HG03025 (cell line): Measurements from ENCODE around the gene ZFAND4.
"Not testable (repeated sequence)": the region's sequence is repeated elsewhere in the genome, so short reads cannot be mapped to it uniquely, and the experiment has no call there.

Experiments
- ATAC-seq: cut with Tn5 transposase; IDR thresholded peaks from one replicate; pipeline ENCODE4 v1.9.1; 2021; ENCODE audit warnings: mild to moderate bottlenecking, moderate library complexity; ENCODE audit not compliant: unreplicated experiment, low FRiP score

The ZFAND4 gene

GRCh38 chr10:45672181-45673073, at the start of gene ZFAND4:
Gene ZFAND4, minus strand, starts transcription at chr10:45672772. Its CDS starts 9,047 bp downstream, at chr10:45663725.
- ATAC-seq, result peak; percentile 95

GRCh38 chr10:45721503-45721902, 48.9 kb upstream of the ZFAND4 start:
- ATAC-seq, result not testable (repeated sequence)

- ATAC-seq, result not testable (repeated sequence)
Observed at GRCh38 chr10:45717642-45718041, 45.1 kb upstream of the ZFAND4 start.

GRCh38 chr10:45717053-45717452, 44.5 kb upstream of the ZFAND4 start:
- ATAC-seq, result not testable (repeated sequence)

- ATAC-seq, result not testable (repeated sequence)
Observed at GRCh38 chr10:45711223-45711622, 38.7 kb upstream of the ZFAND4 start.

GRCh38 chr10:45710200-45710796, 37.7 kb upstream of the ZFAND4 start:
- not testable (repeated sequence) for ATAC-seq

GRCh38 chr10:45678467-45678866, 5.9 kb upstream of the ZFAND4 start:
- ATAC-seq, result not testable (repeated sequence)

GRCh38 chr10:45675388-45675787, 2.8 kb upstream of the ZFAND4 start:
- no peak for ATAC-seq

GRCh38 chr10:45673074-45673648, 589 bp upstream of the ZFAND4 start:
- ATAC-seq, result no peak

- not testable (repeated sequence) for ATAC-seq
Observed at GRCh38 chr10:45671300-45671699, 1.3 kb downstream of the ZFAND4 start.

- not testable (repeated sequence) for ATAC-seq
Observed at GRCh38 chr10:45669897-45670296, 2.7 kb downstream of the ZFAND4 start.

- ATAC-seq, result no peak
Observed at GRCh38 chr10:45660876-45661411, 11.6 kb downstream of the ZFAND4 start.

- no peak for ATAC-seq
Observed at GRCh38 chr10:45657033-45657926, 15.3 kb downstream of the ZFAND4 start.

GRCh38 chr10:45655219-45655618, 17.4 kb downstream of the ZFAND4 start:
- ATAC-seq, result no peak

- not testable (repeated sequence) for ATAC-seq
Observed at GRCh38 chr10:45654753-45655141, 17.8 kb downstream of the ZFAND4 start.

GRCh38 chr10:45653454-45653853, 19.1 kb downstream of the ZFAND4 start:
- peak; percentile 51 for ATAC-seq

GRCh38 chr10:45652511-45652910, 20.1 kb downstream of the ZFAND4 start:
- ATAC-seq, result no peak

GRCh38 chr10:45649296-45649695, 23.3 kb downstream of the ZFAND4 start:
- no peak for ATAC-seq

- ATAC-seq, result no peak
Observed at GRCh38 chr10:45647118-45647517, 25.5 kb downstream of the ZFAND4 start.
